G401.6 (cell line): ENCODE data around the gene VPS25.

Source experiments
- FAIRE-seq: peaks from 2 replicates; lab custom pipeline; 2012; peaks lifted over from hg19 to GRCh38; lab: Jason Lieb, UNC

VPS25 gene

DNA sequence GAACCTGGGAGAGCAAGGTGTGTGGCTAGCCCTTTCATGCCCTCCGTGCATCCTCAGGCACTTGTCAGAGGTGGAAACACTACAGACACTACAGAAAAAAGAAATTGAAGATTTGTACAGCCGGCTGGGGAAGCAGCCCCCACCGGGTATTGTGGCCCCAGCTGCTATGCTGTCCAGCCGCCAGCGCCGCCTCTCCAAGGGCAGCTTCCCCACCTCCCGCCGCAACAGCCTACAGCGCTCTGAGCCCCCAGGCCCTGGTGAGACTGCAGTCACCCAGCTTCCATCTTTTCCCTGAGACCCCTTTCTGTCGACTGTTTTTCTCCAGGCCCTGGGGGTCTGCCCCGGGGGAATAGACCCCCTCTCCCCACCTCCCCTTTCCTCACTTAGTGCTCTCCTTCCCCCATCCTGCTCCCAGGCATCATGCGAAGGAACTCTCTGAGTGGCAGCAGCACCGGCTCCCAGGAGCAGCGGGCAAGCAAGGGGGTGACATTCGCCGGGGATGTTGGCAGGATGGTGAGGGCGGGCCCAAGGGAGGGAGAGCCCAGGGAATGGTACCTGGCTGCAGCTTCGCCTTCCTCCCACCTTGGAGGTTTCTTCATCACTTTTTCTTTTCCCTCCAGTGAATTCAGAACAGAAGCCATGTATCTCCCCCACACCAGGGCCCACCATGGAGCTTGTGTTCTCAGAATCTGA is 23.0 kb downstream of the VPS25 start:
- no peak for FAIRE-seq

DNA sequence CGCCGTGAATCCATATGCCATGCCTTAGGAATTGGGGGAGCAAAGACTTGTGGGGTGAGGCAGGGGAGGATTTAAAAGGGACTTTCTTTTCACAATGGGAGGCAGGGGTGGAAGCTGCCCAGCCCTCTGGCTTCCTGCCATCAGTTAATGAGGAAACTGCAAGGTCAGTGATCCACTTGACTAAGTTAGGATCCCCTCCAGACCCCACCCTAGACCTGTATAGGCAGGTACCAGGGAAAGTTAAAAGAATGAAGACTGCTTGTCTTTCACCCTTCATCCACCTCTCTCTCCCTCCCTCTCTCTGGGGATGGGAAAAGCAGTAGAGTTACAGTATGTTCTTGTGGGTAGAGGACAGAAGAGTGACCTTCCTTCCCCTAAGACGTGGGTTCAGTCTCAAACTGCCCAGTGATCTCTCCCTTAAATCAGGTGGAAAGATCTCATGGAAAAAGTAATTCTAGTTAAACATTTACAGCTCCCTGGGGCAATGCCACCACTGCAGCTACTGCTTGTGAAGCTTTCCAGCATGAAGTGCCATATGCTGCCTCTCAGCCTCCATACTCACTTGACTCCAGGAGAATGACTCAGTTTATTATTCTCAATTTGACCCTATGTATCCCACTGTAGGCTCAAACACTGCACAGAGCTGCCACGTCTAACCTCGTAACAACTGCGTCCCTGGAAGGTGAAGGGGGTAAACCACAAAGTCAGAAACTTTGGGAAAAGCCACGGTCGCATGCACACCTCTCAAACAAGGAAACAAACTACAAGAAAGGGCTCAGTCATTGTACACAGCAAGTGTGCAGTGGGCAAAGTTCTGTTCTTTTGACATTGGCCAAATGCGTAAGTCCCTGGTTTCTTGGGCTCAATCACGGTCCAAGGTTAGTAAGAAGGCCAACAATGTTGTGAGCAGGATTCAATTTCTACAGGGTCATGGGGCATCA is 24.1 kb downstream of the VPS25 start:
- FAIRE-seq = no peak

GRCh38 chr17:42798011-42798382 is 24.7 kb downstream of the VPS25 start:
- FAIRE-seq = no peak

DNA sequence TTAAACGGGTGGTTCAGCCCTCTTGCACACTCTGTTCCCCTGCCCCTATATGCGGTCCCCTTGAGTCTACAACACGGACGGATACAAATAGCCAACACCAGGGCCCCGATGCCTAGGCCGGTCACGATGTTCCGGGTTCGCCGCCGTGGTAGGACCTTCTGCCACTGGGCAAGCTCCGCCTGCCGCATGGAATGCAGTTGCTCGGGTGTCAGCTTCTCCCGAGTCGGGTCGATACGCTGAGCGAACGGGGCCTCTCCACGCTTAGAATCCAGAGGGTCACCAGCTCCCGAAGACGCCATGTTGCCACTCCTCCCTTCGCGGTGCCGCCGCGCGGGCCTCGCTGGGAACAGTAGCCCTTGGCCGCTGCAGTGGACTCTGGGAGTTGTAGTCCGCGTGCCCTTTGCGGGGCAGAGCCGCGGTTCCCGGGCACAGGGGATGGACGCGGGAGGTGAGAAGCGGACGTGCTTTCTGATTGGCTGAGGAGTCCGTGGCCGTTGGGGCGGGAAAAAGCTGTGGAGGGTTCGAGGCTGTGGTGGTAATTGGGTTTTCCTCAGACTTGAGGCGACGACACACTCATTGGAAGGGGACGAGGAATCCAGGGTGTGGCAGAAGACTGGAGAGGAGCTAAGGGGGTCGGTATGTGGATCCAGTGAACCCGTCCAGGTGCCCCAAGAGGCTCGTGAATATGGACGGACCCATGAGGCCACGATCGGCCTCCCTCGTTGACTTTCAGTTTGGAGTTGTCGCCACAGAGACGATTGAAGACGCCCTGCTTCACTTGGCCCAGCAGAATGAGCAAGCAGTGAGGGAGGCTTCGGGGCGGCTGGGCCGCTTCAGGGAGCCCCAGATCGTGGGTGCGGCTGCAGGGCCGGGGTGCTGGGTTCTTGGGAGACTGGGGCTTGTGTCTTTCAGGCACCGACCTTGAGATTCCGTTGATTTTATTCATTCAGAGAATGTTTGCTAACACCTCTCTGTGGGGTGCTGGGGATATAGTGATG is 25.4 kb downstream of the VPS25 start, which contains the start of the genes CNTD1 and COA3:
CNTD1 (plus strand) TSS at position 479 of the 998 bp plus-strand sequence; CDS start at position 686, 207 bp downstream.
COA3 (minus strand) TSS at position 322 of the 998 bp plus-strand sequence; CDS start at position 299, 23 bp downstream.
- FAIRE-seq = peak; percentile 44

DNA sequence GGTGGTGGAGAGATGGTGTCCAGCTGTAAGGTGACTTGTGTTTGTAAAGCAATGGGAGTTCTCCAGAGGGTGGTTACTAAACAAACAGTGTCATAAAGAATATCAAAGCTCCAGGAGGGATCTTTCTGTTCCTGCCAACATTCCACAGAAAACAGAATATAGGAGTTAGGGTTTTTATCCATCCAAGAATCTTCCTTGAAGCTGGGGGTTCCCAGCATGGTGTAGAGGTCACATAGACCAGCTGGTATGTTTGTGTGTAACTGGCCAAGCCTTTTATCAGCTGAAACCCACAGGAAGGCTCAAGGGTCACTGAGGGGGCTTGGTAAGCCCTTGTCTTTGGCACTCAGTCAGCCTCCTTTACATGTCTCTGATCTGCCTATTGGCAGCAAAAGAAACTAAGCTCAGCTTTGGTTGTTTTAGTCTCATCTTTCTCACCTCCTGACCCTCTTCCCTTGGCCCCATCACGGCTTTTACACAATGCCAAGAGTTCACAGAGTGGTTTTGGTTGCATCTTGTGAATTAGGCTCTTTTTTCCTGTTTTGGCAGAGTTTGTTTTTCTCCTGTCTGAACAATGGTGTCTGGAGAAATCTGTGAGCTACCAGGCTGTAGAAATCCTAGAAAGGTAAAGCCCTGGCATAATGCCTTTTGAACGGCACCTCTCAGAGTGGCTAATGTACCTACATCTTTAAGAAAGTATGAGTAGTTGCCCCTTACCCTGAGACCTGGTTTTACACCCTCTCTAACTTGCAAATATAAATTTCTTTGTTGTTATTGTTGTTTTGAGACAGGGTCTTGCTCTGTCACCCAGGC is 30.0 kb downstream of the VPS25 start:
- FAIRE-seq = no peak

- FAIRE-seq = no peak
Observed at GRCh38 chr17:42804918-42805367, 31.7 kb downstream of the VPS25 start.

GRCh38 chr17:42806249-42806648 is 33.0 kb downstream of the VPS25 start:
- no peak for FAIRE-seq

DNA sequence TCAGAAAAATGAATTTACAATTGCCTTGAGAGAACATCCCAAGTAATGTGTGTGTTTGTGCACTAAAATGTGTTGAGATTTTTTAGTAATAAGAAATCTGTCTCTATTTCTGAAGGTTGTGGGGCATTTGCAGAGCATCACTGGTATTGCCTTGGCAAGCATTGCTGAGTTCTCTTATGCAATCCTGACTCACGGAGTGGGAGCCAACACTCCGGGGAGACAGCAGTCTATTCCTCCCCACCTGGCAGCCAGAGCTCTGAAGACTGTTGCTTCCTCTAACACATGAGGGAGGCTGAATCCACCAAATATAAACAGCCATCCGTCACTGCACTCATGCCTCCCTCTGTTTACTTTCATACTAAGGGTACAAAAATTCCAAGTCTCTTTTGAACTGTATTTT is 36.0 kb downstream of the VPS25 start:
- FAIRE-seq = no peak

GRCh38 chr17:42814633-42815399 is 41.6 kb downstream of the VPS25 start:
- FAIRE-seq = no peak

- FAIRE-seq = no peak
Observed at GRCh38 chr17:42817866-42818265, 44.6 kb downstream of the VPS25 start.

DNA sequence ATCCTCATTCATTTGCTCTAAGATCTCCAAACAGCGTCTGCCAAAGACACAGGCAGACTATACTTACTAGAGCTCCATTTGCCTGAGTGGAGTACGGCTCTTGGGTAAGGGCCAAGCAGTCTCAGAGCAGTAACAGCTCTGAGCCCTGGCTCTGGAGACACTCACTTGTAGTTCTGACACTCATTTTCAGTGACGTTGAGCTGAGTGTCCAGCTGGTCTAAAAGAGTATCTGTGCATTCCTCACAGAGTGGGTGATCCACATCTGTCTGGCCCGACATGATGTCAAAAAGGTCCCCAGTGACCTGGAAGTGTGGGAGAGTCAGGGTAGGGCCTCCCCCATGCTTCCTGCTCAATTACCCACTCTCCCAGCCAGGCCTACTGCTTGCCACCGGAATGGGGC is 45.1 kb downstream of the VPS25 start:
- FAIRE-seq = no peak

DNA sequence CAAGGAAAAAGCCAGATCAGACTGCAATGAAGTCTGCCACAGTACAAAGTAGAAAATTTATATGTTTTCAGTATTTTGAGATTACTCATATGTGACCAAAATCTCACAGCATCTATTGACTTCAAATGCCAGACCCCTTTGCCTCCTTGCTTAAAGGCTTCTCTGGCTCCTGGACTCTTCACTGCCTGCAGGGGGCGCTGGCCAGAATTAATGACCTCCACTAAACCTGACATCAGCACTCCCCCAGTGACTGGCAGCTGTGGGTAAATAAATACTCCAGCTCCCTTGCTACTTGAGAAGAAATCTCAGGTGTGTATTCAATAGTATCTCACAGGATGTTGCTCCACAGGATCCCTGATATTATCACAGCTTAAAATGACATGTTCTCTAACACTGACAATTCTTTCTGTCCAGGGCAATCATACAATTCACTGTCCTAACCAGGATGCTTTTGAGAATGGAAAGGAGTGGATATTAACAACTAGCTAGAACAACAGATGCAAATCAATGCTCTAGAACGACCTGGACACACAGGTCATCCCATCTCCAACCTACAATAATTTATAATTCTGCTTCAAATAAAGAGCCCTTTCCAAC is 46.8 kb downstream of the VPS25 start:
- FAIRE-seq = no peak

- FAIRE-seq = no peak
Observed at GRCh38 chr17:42821176-42821575, 47.9 kb downstream of the VPS25 start.

DNA sequence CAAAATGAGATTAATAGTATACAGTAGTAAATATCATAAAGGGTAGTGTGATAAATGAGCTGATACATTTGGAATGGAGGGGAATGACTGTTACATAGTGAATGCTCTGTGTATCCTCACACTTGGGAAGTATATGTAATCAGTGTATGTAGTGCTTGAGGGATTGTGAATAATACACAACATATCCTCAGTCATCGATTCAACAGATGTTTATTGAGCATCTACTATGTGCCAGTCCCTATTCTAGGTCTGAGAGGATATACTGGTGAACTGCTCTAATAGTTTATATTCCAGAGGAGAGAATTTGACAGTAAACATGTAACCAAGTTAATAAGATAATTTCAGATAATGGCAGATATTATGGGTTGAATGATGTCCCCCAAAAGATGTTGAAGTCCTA is 54.2 kb downstream of the VPS25 start:
- FAIRE-seq = no peak
